NCI-H146 (cell line): Measurements from ENCODE around the gene GPALPP1.
"Not testable (repeated sequence)": the region's sequence is repeated elsewhere in the genome, so short reads cannot be mapped to it uniquely, and the experiment has no call there.

Source experiments
- DNase-seq: peaks from one replicate; lab custom pipeline; 2025; lab: John Stamatoyannopoulos, UW

The GPALPP1 gene

GRCh38 chr13:45063261-45063860 lies 74.0 kb downstream of the GPALPP1 start:
- no peak for DNase-seq

GRCh38 chr13:45063889-45064288 lies 74.6 kb downstream of the GPALPP1 start:
- DNase-seq, result not testable (repeated sequence)

- no peak for DNase-seq
These were observed 75.6 kb downstream of the GPALPP1 start for GRCh38 chr13:45064889-45065288.

- DNase-seq, result peak; percentile 67
These were observed 79.0 kb downstream of the GPALPP1 start for GRCh38 chr13:45068036-45069001.

GRCh38 chr13:45073809-45074208 lies 84.5 kb downstream of the GPALPP1 start:
- DNase-seq, result no peak

GRCh38 chr13:45074721-45075120 lies 85.4 kb downstream of the GPALPP1 start:
- no peak for DNase-seq

GRCh38 chr13:45078003-45078402 lies 88.7 kb downstream of the GPALPP1 start:
- no peak for DNase-seq
